Subcutaneous adipose tissue (tissue), 4 donors: ENCODE measurements around the gene PDSS2. TPM values are rescaled to one million over a fixed set of nuclear protein-coding genes. Genes with fewer than 3 reads are reported as not detected.

Experiments used
- CTCF ChIP-seq: fragments of 450-650 bp; IDR thresholded peaks from one replicate; pipeline ENCODE4 v1.5.1; 2016; ENCODE audit warnings: low read depth, mild to moderate bottlenecking, control low read depth, antibody characterized with exemption, moderate library complexity
- total RNA-seq, 4 donors: library from RNA; depleted of rRNA; stranded (reverse); fragments of >200 nt; gene quantifications; one replicate each; pipeline ENCODE4 v1.1.0, GENCODE V29; 2016

PDSS2 gene
- total RNA-seq, 4 donors from 2014 or later: 7.3 to 11.3 (median 8.9) TPM

- no peak for TF ChIP-seq CTCF
These were observed 336.6 kb downstream of the PDSS2 start for GRCh38 chr6:107122748-107123147.

GRCh38 chr6:107121964-107122495 is 337.3 kb downstream of the PDSS2 start:
- TF ChIP-seq CTCF: no peak

DNA sequence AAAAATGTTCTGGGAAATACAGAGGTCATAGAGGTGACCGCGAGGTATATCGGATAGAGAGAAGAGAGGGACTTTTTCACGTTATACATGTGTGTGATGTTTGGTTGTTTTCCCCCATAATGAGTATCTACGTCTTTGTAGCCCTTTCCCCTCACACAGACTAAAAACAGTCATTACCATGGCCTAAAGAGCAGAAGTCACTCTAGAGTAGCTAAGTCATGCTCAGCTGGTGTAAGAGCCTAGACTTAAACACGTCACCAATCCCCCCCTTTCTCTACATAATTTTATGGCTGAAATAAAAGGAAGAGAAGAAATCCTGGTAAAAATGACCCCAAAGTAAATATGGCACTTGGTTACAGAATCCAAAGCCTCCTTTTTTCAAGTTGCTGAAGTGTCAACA is 338.1 kb downstream of the PDSS2 start:
- no peak for TF ChIP-seq CTCF

DNA sequence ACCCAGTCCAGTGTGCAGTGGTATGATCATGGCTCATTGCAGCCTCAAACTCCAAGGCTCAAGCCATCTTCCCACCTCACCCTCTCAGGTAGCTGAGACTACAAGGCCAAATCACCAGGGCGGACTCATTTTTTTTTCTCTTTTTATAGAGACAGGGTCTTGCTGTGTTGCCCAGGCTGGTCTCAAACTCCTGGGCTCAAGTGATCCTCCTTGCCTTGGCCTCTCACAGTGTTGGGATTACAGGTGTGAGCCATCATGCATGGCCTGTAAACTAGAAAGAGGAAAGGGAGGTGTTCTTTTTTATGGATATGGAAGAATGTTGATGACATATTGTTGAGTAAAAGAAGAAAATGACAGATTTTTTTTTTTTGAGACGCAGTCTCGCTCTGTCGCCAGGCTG is 339.0 kb downstream of the PDSS2 start:
- no peak for TF ChIP-seq CTCF

DNA sequence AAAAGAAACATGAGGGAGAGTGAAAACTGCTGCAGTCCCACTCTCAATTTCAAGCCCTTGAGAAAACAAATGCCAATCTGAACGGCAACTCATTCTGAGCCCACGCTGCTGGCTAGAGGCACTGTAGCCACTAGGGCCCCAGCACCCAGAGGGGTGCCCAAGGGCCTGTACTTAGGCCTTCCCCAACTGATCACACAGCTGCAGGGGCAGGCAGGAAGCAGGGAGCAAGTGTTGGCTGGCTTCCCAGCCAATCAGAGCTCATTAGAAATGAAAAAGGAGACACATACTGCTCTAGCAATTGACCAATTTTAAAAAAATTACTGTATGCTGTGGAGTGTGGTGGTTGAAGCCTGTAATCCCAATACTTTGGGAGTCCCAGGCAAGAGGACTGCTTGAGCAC is 340.4 kb downstream of the PDSS2 start:
- TF ChIP-seq CTCF: no peak

DNA sequence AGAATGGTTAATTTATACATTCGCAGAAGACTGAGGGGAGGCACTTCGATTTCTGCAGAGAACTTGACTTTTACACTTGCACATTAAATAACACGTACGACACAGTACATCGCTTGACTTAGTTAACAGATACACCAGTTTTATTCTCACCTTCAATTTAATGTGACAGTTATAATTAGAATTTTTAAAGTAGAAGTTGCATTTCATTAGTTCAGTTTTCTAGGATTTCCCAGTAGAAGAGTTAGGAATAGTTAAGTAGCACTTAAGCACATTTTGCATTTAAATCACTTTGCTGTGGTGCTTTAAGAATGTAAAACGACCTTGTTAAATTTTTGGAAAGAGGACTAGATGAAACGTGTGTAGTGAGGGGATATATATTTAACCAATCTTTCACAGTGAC is 342.4 kb downstream of the PDSS2 start:
- no peak for TF ChIP-seq CTCF

DNA sequence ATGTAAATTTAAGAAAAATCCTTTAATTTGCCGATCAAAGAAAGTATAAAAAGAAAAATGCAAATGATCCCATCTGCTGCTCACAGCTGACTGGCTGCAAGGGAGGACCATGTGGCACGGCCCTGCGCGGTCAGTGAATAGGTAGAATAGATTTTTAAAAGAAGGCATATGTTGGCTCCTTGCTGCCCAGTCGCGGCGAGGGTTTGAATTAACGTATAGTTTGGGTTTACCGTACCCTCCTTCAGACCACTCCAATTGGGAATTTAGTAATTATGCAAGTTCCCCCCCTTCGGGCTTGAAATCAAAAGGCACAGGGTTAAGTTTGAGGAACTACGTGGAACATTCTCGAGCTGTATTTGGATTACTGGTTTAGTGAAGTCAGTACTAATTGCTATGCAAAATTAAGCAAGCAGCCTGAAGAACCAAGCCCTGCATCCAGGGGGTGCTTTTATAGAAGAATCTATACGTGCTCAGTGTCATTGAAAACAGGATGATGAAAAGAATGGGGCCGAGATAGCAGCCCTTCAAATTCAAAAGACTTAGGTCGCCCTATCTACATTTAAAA is 343.0 kb downstream of the PDSS2 start:
- TF ChIP-seq CTCF: no peak
